Heart right ventricle (tissue), 16 donors: ENCODE measurements around the gene LRRIQ4. TPM values are rescaled to one million over a fixed set of nuclear protein-coding genes. Genes with fewer than 3 reads are reported as not detected.

ENCODE experiments used
- ATAC-seq, 8 donors: fragments of 200-7000 bp; cut with Tn5 transposase; one replicate each; pipeline ENCODE4 v1.9.1; 2020; ENCODE audit warnings: mild to moderate bottlenecking in 8 of 8, moderate library complexity in 8 of 8, moderate number of reproducible peaks in 1 of 8
- DNase-seq, 2 donors: peaks; one replicate each; pipeline ENCODE4 v3.0.0-alpha.2; 2020
- H3K27ac ChIP-seq, 10 donors: fragments of 200-600 bp; sonication (generic) in 2 of 10; one replicate each; pipeline versions ENCODE4 v1.5.0 to v1.8.0; 2020 to 2022; ENCODE audit warnings: mild to moderate bottlenecking in 3 of 10
- H3K27me3 ChIP-seq, 7 donors: fragments of 200-600 bp; one replicate each; pipeline ENCODE4 v1.8.0; 2021 to 2022; ENCODE audit warnings: mild to moderate bottlenecking in 2 of 7
- H3K36me3 ChIP-seq, 9 donors: fragments of 200-600 bp; sonication (generic) in 1 of 9; one replicate each; pipeline versions ENCODE4 v1.5.0 to v1.8.0; 2020 to 2022; ENCODE audit warnings: mild to moderate bottlenecking in 2 of 9
- H3K4me1 ChIP-seq, 9 donors: fragments of 200-600 bp; sonication (generic) in 1 of 9; one replicate each; pipeline versions ENCODE4 v1.5.0 to v1.8.0; 2020 to 2022; ENCODE audit warnings: mild to moderate bottlenecking in 4 of 9
- H3K4me3 ChIP-seq, 10 donors: fragments of 200-600 bp; sonication (generic) in 2 of 10; one replicate each; pipeline versions ENCODE4 v1.5.0 to v1.8.0; 2020 to 2022; ENCODE audit warnings: mild to moderate bottlenecking in 7 of 10, moderate library complexity in 2 of 10
- H3K9me3 ChIP-seq, 11 donors: fragments of 200-600 bp in 10 of 11; sonication (generic) in 2 of 11; one replicate each; pipeline versions ENCODE4 v1.5.0 to v1.8.0; 2013 to 2022; ENCODE audit warnings: mild to moderate bottlenecking in 2 of 11, control low read depth in 1 of 11, moderate library complexity in 1 of 11
- CTCF ChIP-seq, 9 donors: fragments of 200-600 bp; sonication (generic) in 2 of 9; IDR thresholded peaks; one replicate each; pipeline versions ENCODE4 v1.5.0 to v1.8.0; 2021 to 2022; ENCODE audit warnings: antibody characterized with exemption in 9 of 9, mild to moderate bottlenecking in 5 of 9, moderate library complexity in 1 of 9
- WGBS, 2 donors: extraction: QIAGEN DNeasy Blood & Tissue Kit; methylation state at CpG; one replicate each; pipeline ENCODE4 v1.1.7; 2013; ENCODE audit warnings: inconsistent platforms in 1 of 2; 5-methylcytosine and 5-hydroxymethylcytosine counted together
- intact Hi-C, 10 donors: fragments of 100-400 bp; cut with DNase I; formaldehyde crosslinking; loops; one replicate each; pipeline versions ENCODE4 v1.11.1 to v1.14.2; 2022
- polyA plus RNA-seq, 2 donors: library from polyadenylated mRNA; stranded (reverse); fragments of 200-250 nt; gene quantifications; one replicate each; pipeline ENCODE4 v1.2.3, GENCODE V29; 2013
- total RNA-seq, 10 donors: library from RNA; stranded (reverse); fragmentation: NEBNext Ultra II Directional in 3 of 10; extraction: Animal tissue kit (Norgen Biotek cat#: 25700) in 3 of 10; gene quantifications; one replicate each; pipeline versions ENCODE4 v1.2.1 to v1.2.4, GENCODE V29; 2021 to 2023
- donor health status: Arrhythmogenic right ventricular cardiomyopathy.
- donor health status: ischemic (EF 13 %, LVEDD 7.1; RV severe dilation, severe dysfunction).
- donor health status: healthy with polysubstance abuse.
- donor health status: DM: no; HTN: yes; CAD: no.
- donor health status: DM: no; HTN: no; CAD: no.
- donor health status: ischemic (EF 25% LVEDD 6.9; RV normal size, moderate dysfunction).
- donor health status: ischemic (EF 25% LVEDD 5.7; RV mildly dilated, moderate dysfunction).
- donor health status: healthy.
- donor health status: DM: yes; HTN: yes; CAD: no.
- donor health status: Ischemic cardiomyopathy.
- donor health status: ischemic (EF 35%, LVEDD 5.7; RV mildly dilated, moderate dysfunction).
- donor health status: nonischemic (EF 11% LVEDD 7.7; RV severe dilation, severe dysfunction).
- donor health status: DM: yes; HTN: yes; CAD: no.
- donor health status: PGD.
- donor health status: ischemic (EF 29% LVEDD 5.4; RV normal size, mild dysfunction).
- donor health status: nonischemic (EF 23%, LVEDD 6.1; RV moderate dilation, normal function).

LRRIQ4 gene
- total and polyA plus RNA-seq, 12 donors: 0.14 to 0.24 TPM; not detected in 10

GRCh38 chr3:169781209-169781855 lies 31.3 kb upstream of the LRRIQ4 start:
- intact Hi-C loops: loop anchor here in 1 of 10 donors (10.0 kb wide), 1 partner anchor 193 kb away; no protein-coding TSS in a partner anchor
- no peak overlapping the region for H3K4me3 ChIP-seq
- ATAC-seq (peak in 2 of 8 donors; percentile 25 to 41), DNase-seq (no peak)
- H3K36me3 ChIP-seq: peaks cover 0 to 100% (median 59%) of the 10 kb centered on the region in 9 donors
- no peak for TF ChIP-seq CTCF (IDR thresholded peaks at IDR 0.05)
- H3K27me3 ChIP-seq: no peaks in the 10 kb centered on the region
- H3K9me3 ChIP-seq: no peaks in the 10 kb centered on the region
- WGBS, 2 donors: 50 to 59% methylated on average over 4 of the region's 4 CpGs
- H3K4me1 ChIP-seq: peaks cover 0 to 21% (median 17%) of the 10 kb centered on the region in 9 donors
- no peak overlapping the region for H3K27ac ChIP-seq

- DNase-seq (no peak), ATAC-seq (no peak)
- Histone ChIP-seq H3K27me3 (no peaks in the 10 kb centered on the region), H3K4me1 (peaks cover 0 to 6% (median 0%) of the 10 kb centered on the region in 9 donors), H3K27ac (no peak overlapping the region), H3K36me3 (peaks cover 0 to 97% (median 50%) of the 10 kb centered on the region in 9 donors), H3K4me3 (no peak overlapping the region), H3K9me3 (no peaks in the 10 kb centered on the region)
- 97% methylated on average over 4 of the region's 4 CpGs for WGBS, 2 donors
- intact Hi-C loops: loop anchor here in 1 of 10 donors (10.0 kb wide), 1 partner anchor 188 kb away; no protein-coding TSS in a partner anchor
- TF ChIP-seq CTCF (IDR thresholded peaks at IDR 0.05): no peak
Measured at GRCh38 chr3:169787120-169787519, 25.6 kb upstream of the LRRIQ4 start.

GRCh38 chr3:169787791-169788190 lies 24.9 kb upstream of the LRRIQ4 start:
- Histone ChIP-seq H3K9me3 (no peaks in the 10 kb centered on the region), H3K36me3 (peaks cover 0 to 97% (median 45%) of the 10 kb centered on the region in 9 donors), H3K4me3 (no peak overlapping the region), H3K4me1 (peaks cover 0 to under 1% (median 0%) of the 10 kb centered on the region in 9 donors), H3K27ac (no peak overlapping the region), H3K27me3 (no peaks in the 10 kb centered on the region)
- TF ChIP-seq CTCF (IDR thresholded peaks at IDR 0.05): no peak
- 92 to 94% methylated on average over 1 of the region's 1 CpG for WGBS, 2 donors
- no peak for ATAC-seq
- no peak for DNase-seq
- intact Hi-C loops: loop anchor here in 1 of 10 donors (10.0 kb wide), 1 partner anchor 187 kb away; no protein-coding TSS in a partner anchor

- H3K27me3 ChIP-seq: no peaks in the 10 kb centered on the region
- no peak for ATAC-seq
- TF ChIP-seq CTCF (IDR thresholded peaks at IDR 0.05): no peak
- H3K4me1 ChIP-seq: no peaks in the 10 kb centered on the region
- no peaks in the 10 kb centered on the region for H3K9me3 ChIP-seq
- no peak for DNase-seq
- no peak overlapping the region for H3K27ac ChIP-seq
- H3K36me3 ChIP-seq: peaks cover 0 to 77% (median 27%) of the 10 kb centered on the region in 9 donors
- H3K4me3 ChIP-seq: no peak overlapping the region
- intact Hi-C loops: no loop called here
Measured at GRCh38 chr3:169790219-169790618, 22.5 kb upstream of the LRRIQ4 start.
